Progenitor cell of endocrine pancreas (in vitro differentiated cells): ENCODE results near the gene PDE5A. TPM values are rescaled to one million over a fixed set of nuclear protein-coding genes. Genes with fewer than 3 reads are reported as not detected.
A peak's percentile ranks its signal among the peaks of the same experiment; 100 is the strongest.

ENCODE experiments used
- DNase-seq: peaks from one replicate; pipeline ENCODE4 v3.0.0; 2021; ENCODE audit warnings: low spot score; ENCODE audit not compliant: unreplicated experiment
- H3K27ac Mint-ChIP-seq: 2 replicates; pipeline ENCODE4 v1.8.0; 2021; ENCODE audit warnings: mild to moderate bottlenecking, moderate library complexity, mixed read lengths
- H3K27me3 Mint-ChIP-seq: 2 replicates; pipeline ENCODE4 v1.8.0; 2021; ENCODE audit warnings: mixed read lengths
- H3K36me3 Mint-ChIP-seq: 2 replicates; pipeline ENCODE4 v1.8.0; 2022; ENCODE audit warnings: mixed read lengths; ENCODE audit not compliant: insufficient read depth
- H3K4me1 Mint-ChIP-seq: 2 replicates; pipeline ENCODE4 v1.8.0; 2021; ENCODE audit warnings: low read depth, mixed read lengths
- H3K4me3 Mint-ChIP-seq: 2 replicates; pipeline ENCODE4 v1.8.0; 2021; ENCODE audit warnings: low read depth, mild to moderate bottlenecking, moderate library complexity, mixed read lengths
- H3K9me3 Mint-ChIP-seq: 2 replicates; pipeline ENCODE4 v1.8.0; 2021; ENCODE audit warnings: low read depth, mixed read lengths
- total RNA-seq: library from RNA; stranded (reverse); gene quantifications from 2 replicates; pipeline ENCODE4 v1.2.1, GENCODE V29; 2021
- TF ChIP-seq, protein P1 (sequence below): fragments of 200-600 bp; sonication (generic); IDR thresholded peaks from one replicate; pipeline ENCODE4 v1.5.0; 2021; ENCODE audit warnings: antibody characterized with exemption, mild to moderate bottlenecking; ENCODE audit not compliant: unreplicated experiment

The PDE5A gene
- total RNA-seq, 1 donor from 2014 or later: 44.6 TPM

DNA sequence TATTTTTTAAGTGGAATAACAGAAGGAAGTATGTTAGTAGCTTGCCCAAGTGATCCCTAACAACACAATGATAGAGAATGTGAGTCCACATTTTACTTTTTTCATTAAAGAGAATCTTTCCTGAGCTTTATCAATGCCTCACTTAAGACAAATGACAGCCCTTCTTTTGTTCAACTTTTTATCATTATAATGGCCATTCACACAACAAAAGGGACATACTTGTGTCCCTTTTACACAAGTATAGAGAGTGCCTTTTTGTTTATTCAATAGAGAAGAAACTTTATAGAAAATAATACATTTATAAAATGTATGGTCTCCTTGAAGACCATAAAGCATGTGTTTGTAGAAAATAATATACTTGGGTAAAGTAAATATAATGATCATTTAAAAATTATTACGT lies 96.3 kb downstream of the PDE5A start:
- no peak overlapping the region for H3K4me3 Mint-ChIP-seq
- TF ChIP-seq, protein P1, sequence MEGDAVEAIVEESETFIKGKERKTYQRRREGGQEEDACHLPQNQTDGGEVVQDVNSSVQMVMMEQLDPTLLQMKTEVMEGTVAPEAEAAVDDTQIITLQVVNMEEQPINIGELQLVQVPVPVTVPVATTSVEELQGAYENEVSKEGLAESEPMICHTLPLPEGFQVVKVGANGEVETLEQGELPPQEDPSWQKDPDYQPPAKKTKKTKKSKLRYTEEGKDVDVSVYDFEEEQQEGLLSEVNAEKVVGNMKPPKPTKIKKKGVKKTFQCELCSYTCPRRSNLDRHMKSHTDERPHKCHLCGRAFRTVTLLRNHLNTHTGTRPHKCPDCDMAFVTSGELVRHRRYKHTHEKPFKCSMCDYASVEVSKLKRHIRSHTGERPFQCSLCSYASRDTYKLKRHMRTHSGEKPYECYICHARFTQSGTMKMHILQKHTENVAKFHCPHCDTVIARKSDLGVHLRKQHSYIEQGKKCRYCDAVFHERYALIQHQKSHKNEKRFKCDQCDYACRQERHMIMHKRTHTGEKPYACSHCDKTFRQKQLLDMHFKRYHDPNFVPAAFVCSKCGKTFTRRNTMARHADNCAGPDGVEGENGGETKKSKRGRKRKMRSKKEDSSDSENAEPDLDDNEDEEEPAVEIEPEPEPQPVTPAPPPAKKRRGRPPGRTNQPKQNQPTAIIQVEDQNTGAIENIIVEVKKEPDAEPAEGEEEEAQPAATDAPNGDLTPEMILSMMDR: no peak
- no peaks in the 10 kb centered on the region for H3K4me1 Mint-ChIP-seq
- no peak overlapping the region for H3K27ac Mint-ChIP-seq
- DNase-seq: no peak
- peaks cover 16% of the 10 kb centered on the region for H3K9me3 Mint-ChIP-seq
- no peaks in the 10 kb centered on the region for H3K27me3 Mint-ChIP-seq
- peaks cover 43% of the 10 kb centered on the region for H3K36me3 Mint-ChIP-seq

DNA sequence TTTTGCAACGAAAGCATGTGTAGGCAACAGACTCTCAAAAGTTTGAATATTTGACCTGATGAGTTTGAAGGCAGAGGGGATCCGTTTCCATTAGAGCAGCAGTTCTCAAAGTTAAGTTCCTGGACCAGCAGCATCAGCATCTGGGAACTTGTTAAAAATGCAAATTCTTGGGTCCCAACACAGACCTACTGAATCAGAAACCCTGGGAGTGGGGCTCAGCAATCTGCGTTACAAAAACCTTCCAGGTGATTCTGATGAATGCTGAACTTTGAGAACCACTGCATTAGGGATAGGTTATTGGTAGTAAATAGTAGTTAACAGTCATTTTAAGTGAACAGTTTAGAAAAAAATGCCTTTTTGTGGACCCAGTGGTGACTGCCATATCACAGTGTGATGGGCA lies 98.8 kb downstream of the PDE5A start:
- Mint-ChIP-seq H3K36me3 (peaks cover 30% of the 10 kb centered on the region), H3K9me3 (peaks cover 7% of the 10 kb centered on the region), H3K4me1 (peaks cover 1% of the 10 kb centered on the region), H3K27me3 (no peaks in the 10 kb centered on the region), H3K27ac (no peak overlapping the region), H3K4me3 (no peak overlapping the region)
- TF ChIP-seq, protein P1: no peak
- no peak for DNase-seq

DNA sequence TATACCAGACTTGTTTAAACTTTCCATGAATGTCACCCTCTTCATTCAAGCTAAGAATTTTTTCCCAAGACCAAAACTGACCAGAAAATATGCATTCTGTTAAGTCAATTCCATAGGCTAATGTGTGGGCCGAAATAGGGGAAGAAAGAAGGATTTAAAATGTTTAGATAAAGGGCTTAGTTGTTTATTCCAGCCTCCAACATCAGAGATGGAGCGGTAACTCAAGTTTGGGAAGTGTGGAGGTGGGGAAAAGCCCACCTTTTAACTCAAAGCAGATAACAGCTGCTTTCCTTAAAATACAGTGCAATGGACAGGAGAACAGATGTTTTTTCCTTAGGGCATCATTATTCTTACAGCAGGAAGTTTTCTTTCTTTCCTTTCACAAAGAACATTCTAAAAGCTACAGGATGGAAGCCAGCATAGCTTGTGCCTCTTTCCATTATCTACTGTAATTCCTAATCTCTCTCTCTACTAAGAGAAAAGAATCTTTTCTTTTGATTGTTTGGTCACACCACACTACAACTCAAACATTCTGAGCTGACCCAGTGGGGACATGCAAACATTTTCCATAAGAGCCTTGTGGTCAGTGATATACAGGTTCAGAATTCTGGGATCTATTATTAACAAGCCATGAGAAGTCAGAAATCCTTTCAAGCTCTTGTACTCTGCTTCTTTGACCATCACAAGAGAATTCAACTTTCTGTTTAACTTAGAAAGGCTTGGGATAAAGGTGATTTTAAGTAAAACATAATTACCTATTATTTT lies 101.6 kb downstream of the PDE5A start:
- Mint-ChIP-seq H3K4me3 (no peak overlapping the region), H3K27ac (peak overlapping the region; percentile 59)

DNA sequence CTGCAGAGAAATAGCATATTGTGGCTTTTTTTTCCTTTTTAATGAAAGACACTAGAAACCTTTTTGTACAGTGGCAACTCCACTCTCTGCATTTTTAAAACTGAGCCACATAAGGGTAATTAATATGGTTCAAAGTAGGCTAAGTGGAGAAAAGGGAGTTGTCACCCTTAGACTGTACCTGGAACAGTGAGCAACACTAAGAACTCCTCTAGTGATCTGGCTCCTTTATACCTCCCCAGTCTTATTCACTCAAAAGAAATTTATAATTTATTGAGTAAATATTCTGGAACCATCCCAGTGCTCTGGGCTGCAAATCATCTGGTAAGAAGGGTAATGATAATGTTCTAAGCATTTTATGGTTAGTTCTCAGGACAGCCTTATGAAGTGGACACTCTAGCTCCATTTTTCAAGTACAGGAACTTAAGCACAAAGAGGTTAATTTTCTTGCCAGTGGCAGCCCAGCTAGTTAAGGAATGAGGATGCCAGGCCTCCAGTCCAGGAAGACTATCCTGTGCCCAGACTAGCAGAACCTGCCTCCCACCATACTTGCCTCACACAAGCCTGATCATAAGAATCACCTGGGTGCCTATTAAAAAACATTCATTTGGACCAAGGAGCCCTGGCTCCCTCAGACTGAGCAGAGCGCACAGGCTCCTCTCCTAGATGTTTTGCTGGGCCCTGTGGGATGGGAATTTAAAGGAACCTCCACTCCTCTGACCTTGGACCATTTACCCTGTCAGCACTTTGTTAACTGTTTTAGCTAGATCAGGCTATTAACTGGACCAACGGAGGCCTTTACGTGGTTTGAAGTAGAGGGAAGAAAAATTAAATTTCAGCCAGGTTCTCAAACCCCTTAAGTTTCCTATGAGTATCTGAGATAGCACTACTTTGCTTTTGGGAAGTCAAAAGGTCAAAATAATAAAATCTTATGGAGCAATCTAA lies 102.6 kb downstream of the PDE5A start:
- no peak for DNase-seq
- H3K4me3 Mint-ChIP-seq: no peak overlapping the region
- no peak overlapping the region for H3K27ac Mint-ChIP-seq
- peaks cover 1% of the 10 kb centered on the region for H3K4me1 Mint-ChIP-seq
- TF ChIP-seq, protein P1: no peak
- no peaks in the 10 kb centered on the region for H3K9me3 Mint-ChIP-seq
- H3K36me3 Mint-ChIP-seq: peaks cover 12% of the 10 kb centered on the region
- H3K27me3 Mint-ChIP-seq: no peaks in the 10 kb centered on the region

More for the DNA sequence above, 101.6 kb downstream of the PDE5A start:
- DNase-seq: no peak
- Mint-ChIP-seq H3K36me3 (peaks cover 15% of the 10 kb centered on the region), H3K27me3 (no peaks in the 10 kb centered on the region), H3K4me1 (peaks cover 1% of the 10 kb centered on the region), H3K9me3 (no peaks in the 10 kb centered on the region)
- TF ChIP-seq, protein P1: no peak

DNA sequence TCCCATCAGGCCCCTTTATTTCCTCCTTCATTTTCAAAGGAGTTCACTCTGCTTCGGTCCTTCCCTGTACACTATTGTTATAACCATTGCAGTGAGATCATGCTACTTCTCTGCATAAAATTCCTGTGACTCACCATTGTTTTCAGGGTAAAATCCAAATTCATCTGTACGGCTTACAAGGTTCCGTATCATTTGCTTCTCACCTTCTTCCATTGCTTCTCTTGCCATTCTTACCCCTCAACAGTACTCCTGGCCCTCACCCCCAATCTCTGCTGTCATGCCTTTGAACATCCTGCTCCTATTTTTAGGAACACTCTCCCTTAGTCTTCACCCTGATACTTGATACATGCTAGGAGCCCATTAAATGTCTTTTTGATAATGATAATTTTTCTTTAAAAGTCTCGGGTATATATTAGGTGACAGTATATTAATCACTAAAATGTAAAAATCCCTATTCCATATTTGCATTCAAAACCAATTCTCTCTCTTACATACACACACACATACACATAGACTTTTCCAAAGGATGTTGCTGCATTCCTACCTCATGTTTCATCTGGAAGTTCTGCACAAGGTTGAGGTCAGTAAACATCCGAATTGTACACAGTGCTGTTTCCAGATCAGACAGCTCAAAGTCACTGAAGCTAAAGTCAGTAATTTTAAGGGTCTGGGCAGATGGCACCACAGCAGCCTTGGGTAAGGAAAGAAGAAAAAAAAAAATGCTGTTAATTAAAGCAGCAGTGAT lies 103.4 kb downstream of the PDE5A start:
- Mint-ChIP-seq H3K27me3 (no peaks in the 10 kb centered on the region), H3K4me3 (no peak overlapping the region), H3K36me3 (peaks cover 14% of the 10 kb centered on the region), H3K27ac (no peak overlapping the region), H3K4me1 (peaks cover 1% of the 10 kb centered on the region), H3K9me3 (no peaks in the 10 kb centered on the region)
- DNase-seq: no peak
- TF ChIP-seq, protein P1: no peak
